ENCODE results near the gene DPT. TPM values are rescaled to one million over a fixed set of nuclear protein-coding genes. Genes with fewer than 3 reads are reported as not detected.

DPT gene
- total and polyA plus RNA-seq, 5 donors: 77.0 to 151 (median 109) TPM

DNA sequence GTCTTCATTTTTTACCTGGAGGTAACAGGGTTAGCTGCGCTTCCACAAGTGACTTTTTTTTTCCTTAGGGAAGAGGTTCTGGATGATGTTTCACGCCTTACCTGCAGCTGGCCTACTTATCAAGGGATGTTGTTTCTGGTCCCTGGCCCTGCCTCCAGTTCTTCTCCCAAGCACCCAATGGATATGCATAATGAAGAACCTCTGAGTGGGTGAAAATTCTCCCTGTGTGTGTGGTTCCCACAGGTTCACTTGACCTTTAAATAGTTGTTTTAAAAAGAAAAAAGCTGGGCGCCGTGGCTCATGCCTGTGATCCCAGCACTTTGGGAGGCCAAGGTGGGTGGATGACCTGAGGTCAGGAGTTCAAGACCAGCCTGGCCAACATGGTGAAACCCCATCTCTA, 31.8 kb upstream of the DPT start:
- ATAC-seq (no peak), DNase-seq (no peak)
- 95% methylated on average over 4 of the region's 4 CpGs for WGBS
- no peaks in the 10 kb centered on the region for H3K27me3 ChIP-seq (ENCODE audit: control insufficient read depth, insufficient read depth)
- no peaks in the 10 kb centered on the region for H3K9me3 ChIP-seq (ENCODE audit: control insufficient read depth, low read length)
- intact Hi-C loops (cut with DNase I): no loop called here
- H3K27ac ChIP-seq (ENCODE audit: low read length): no peak overlapping the region
- no peak overlapping the region for H3K4me3 ChIP-seq (ENCODE audit: low read length)
- H3K4me1 ChIP-seq (ENCODE audit: control insufficient read depth, insufficient read depth, low read length): no peaks in the 10 kb centered on the region

DNA sequence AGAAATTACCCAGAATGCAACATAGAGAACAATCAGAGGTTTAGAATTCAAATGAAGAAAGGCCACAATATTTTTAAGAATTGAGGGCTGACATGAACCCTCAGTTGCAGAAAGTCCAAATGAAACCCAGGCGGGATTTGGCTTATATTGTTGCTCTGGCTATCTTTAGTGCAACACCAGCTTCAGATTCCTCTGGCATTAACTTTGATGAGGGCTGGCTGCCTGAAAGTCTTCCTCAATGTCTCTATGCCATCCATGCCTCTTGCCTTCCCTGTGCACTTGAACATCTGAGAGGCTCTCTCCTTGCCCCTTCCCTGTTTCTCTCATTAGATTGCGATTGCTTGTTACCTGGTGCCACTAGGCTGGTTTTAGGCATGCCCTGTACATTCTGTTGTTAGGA, 31.2 kb upstream of the DPT start:
- Histone ChIP-seq H3K4me1 (ENCODE audit: control insufficient read depth, insufficient read depth, low read length) (no peaks in the 10 kb centered on the region), H3K9me3 (ENCODE audit: control insufficient read depth, low read length) (no peaks in the 10 kb centered on the region), H3K4me3 (ENCODE audit: low read length) (no peak overlapping the region), H3K27me3 (ENCODE audit: control insufficient read depth, insufficient read depth) (no peaks in the 10 kb centered on the region), H3K27ac (ENCODE audit: low read length) (no peak overlapping the region)
- intact Hi-C loops (cut with DNase I): no loop called here
- no peak for ATAC-seq
- no peak for DNase-seq
- 78% methylated on average over 2 of the region's 2 CpGs for WGBS

- 57% methylated on average over 3 of the region's 3 CpGs for WGBS
- intact Hi-C loops (cut with DNase I): no loop called here
- H3K9me3 ChIP-seq (ENCODE audit: control insufficient read depth, low read length): no peaks in the 10 kb centered on the region
Observed at GRCh38 chr1:168759077-168759476, 30.1 kb upstream of the DPT start.

GRCh38 chr1:168758503-168758902, 29.5 kb upstream of the DPT start:
- intact Hi-C loops (cut with DNase I): no loop called here
- no peaks in the 10 kb centered on the region for H3K9me3 ChIP-seq (ENCODE audit: control insufficient read depth, low read length)
- no peak overlapping the region for H3K4me3 ChIP-seq (ENCODE audit: low read length)
- H3K27me3 ChIP-seq (ENCODE audit: control insufficient read depth, insufficient read depth): no peaks in the 10 kb centered on the region
- WGBS: 95% methylated on average over 1 of the region's 1 CpG
- no peaks in the 10 kb centered on the region for H3K4me1 ChIP-seq (ENCODE audit: control insufficient read depth, insufficient read depth, low read length)
- DNase-seq (no peak), ATAC-seq (no peak)
- H3K27ac ChIP-seq (ENCODE audit: low read length): no peak overlapping the region

More at GRCh38 chr1:168759077-168759476, 30.1 kb upstream of the DPT start:
- H3K27me3 ChIP-seq (ENCODE audit: control insufficient read depth, insufficient read depth): no peaks in the 10 kb centered on the region
- no peak for ATAC-seq
- H3K27ac ChIP-seq (ENCODE audit: low read length): no peak overlapping the region
- no peaks in the 10 kb centered on the region for H3K4me1 ChIP-seq (ENCODE audit: control insufficient read depth, insufficient read depth, low read length)
- H3K4me3 ChIP-seq (ENCODE audit: low read length): no peak overlapping the region
- no peak for DNase-seq

- 73% methylated on average over 5 of the region's 5 CpGs for WGBS
- no peak overlapping the region for H3K4me3 ChIP-seq (ENCODE audit: low read length)
- H3K27me3 ChIP-seq (ENCODE audit: control insufficient read depth, insufficient read depth): no peaks in the 10 kb centered on the region
- no peak overlapping the region for H3K27ac ChIP-seq (ENCODE audit: low read length)
- H3K4me1 ChIP-seq (ENCODE audit: control insufficient read depth, insufficient read depth, low read length): peaks cover 3% of the 10 kb centered on the region
- intact Hi-C loops (cut with DNase I): no loop called here
- DNase-seq (no peak), ATAC-seq (no peak)
- no peaks in the 10 kb centered on the region for H3K9me3 ChIP-seq (ENCODE audit: control insufficient read depth, low read length)
Observed at GRCh38 chr1:168755800-168756418, 26.9 kb upstream of the DPT start.

DNA sequence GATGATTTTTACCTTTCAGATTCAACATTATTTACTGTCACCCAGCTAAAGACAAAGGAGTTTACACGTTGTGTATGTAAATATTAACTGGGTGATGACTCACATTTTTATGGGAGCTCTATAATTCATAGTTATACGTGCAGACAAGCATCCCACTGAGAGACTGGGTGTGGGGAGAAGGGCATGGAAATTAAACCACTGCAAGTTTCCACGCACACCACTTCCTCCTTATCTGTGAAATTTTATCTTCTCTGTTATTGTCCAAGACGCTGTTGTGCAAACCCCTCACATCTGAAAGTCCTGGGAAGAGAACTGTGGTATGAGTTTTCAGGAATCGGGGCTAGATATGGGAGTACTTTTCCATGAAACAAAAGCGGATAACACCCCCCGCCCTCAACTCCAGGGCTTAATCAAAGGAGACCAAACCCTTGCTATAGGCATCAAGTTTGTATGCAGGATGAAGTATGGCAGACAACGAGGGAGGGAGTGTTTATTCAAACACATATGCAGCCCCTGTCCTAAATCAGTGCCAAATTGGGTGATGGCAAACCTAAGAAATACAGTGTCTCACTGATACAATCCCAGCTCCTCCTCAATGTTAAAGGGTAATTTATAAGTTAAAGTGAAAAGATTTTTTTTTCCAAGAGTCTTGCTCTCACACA, 23.3 kb upstream of the DPT start:
- H3K27ac ChIP-seq (ENCODE audit: low read length): no peak overlapping the region
- ATAC-seq: peak; percentile 51 to 92
- WGBS: 38% methylated on average over 8 of the region's 8 CpGs
- no peaks in the 10 kb centered on the region for H3K27me3 ChIP-seq (ENCODE audit: control insufficient read depth, insufficient read depth)
- DNase-seq: no peak
- no peaks in the 10 kb centered on the region for H3K9me3 ChIP-seq (ENCODE audit: control insufficient read depth, low read length)
- intact Hi-C loops (cut with DNase I): no loop called here
- H3K4me3 ChIP-seq (ENCODE audit: low read length): no peak overlapping the region
- peaks cover 3% of the 10 kb centered on the region for H3K4me1 ChIP-seq (ENCODE audit: control insufficient read depth, insufficient read depth, low read length)

GRCh38 chr1:168751195-168751650, 22.2 kb upstream of the DPT start:
- 78% methylated on average over 3 of the region's 3 CpGs for WGBS
- DNase-seq (no peak), ATAC-seq (no peak)
- intact Hi-C loops (cut with DNase I): no loop called here
- H3K4me3 ChIP-seq (ENCODE audit: low read length): no peak overlapping the region
- no peaks in the 10 kb centered on the region for H3K9me3 ChIP-seq (ENCODE audit: control insufficient read depth, low read length)
- peaks cover 3% of the 10 kb centered on the region for H3K4me1 ChIP-seq (ENCODE audit: control insufficient read depth, insufficient read depth, low read length)
- no peak overlapping the region for H3K27ac ChIP-seq (ENCODE audit: low read length)
- H3K27me3 ChIP-seq (ENCODE audit: control insufficient read depth, insufficient read depth): no peaks in the 10 kb centered on the region

- 74% methylated on average over 8 of the region's 8 CpGs for WGBS
- H3K27ac ChIP-seq (ENCODE audit: low read length): no peak overlapping the region
- intact Hi-C loops (cut with DNase I): no loop called here
Observed at GRCh38 chr1:168742994-168743650, 14.1 kb upstream of the DPT start.

GRCh38 chr1:168742386-168742785, 13.4 kb upstream of the DPT start:
- H3K27me3 ChIP-seq (ENCODE audit: control insufficient read depth, insufficient read depth): no peaks in the 10 kb centered on the region
- H3K27ac ChIP-seq (ENCODE audit: low read length): no peak overlapping the region
- DNase-seq (no peak), ATAC-seq (no peak)
- no peaks in the 10 kb centered on the region for H3K9me3 ChIP-seq (ENCODE audit: control insufficient read depth, low read length)
- H3K4me1 ChIP-seq (ENCODE audit: control insufficient read depth, insufficient read depth, low read length): no peaks in the 10 kb centered on the region
- intact Hi-C loops (cut with DNase I): no loop called here
- WGBS: 94% methylated on average over 1 of the region's 1 CpG
- no peak overlapping the region for H3K4me3 ChIP-seq (ENCODE audit: low read length)

More at GRCh38 chr1:168742994-168743650, 14.1 kb upstream of the DPT start:
- ATAC-seq: peak; percentile 36 to 57
- Histone ChIP-seq H3K9me3 (ENCODE audit: control insufficient read depth, low read length) (no peaks in the 10 kb centered on the region), H3K27me3 (ENCODE audit: control insufficient read depth, insufficient read depth) (no peaks in the 10 kb centered on the region), H3K4me3 (ENCODE audit: low read length) (no peak overlapping the region), H3K4me1 (ENCODE audit: control insufficient read depth, insufficient read depth, low read length) (no peaks in the 10 kb centered on the region)
- no peak for DNase-seq

GRCh38 chr1:168739908-168740307, 10.9 kb upstream of the DPT start:
- intact Hi-C loops (cut with DNase I): loop anchor here in 1 of 4 donors (10.0 kb wide), 1 partner anchor 365 kb away; the partner anchor contains the start of gene ATP1B1
- no peak for ATAC-seq
- no peak for DNase-seq
- Histone ChIP-seq H3K4me3 (ENCODE audit: low read length) (no peak overlapping the region), H3K9me3 (ENCODE audit: control insufficient read depth, low read length) (no peaks in the 10 kb centered on the region), H3K27ac (ENCODE audit: low read length) (no peak overlapping the region), H3K4me1 (ENCODE audit: control insufficient read depth, insufficient read depth, low read length) (no peaks in the 10 kb centered on the region), H3K27me3 (ENCODE audit: control insufficient read depth, insufficient read depth) (no peaks in the 10 kb centered on the region)
- WGBS: 92% methylated on average over 4 of the region's 4 CpGs

DNA sequence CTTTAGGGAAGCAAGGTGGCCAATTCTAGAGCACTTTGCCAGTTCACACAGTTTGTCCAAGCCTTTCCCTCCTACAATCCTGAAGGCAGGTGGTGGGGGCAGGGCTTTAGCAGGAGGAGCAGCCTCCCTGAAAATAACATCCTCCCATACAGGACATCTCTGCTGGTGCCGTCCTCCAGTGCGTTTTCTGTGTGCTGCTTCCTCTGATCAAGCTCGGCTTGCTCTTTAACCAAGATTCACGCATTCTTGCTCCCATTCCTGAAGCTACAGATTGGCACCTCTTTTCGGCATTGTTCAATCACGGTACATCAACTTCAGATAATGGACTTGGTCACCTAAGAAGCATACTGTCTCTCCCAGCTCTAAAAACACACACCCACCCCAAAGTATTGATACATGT, 7.5 kb upstream of the DPT start:
- WGBS: 88% methylated on average over 6 of the region's 6 CpGs
- DNase-seq (no peak), ATAC-seq (no peak)
- no peaks in the 10 kb centered on the region for H3K27me3 ChIP-seq (ENCODE audit: control insufficient read depth, insufficient read depth)
- intact Hi-C loops (cut with DNase I): loop anchor here in 1 of 4 donors (10.0 kb wide), 1 partner anchor 368 kb away; the partner anchor contains the start of gene ATP1B1
- peaks cover 2% of the 10 kb centered on the region for H3K4me1 ChIP-seq (ENCODE audit: control insufficient read depth, insufficient read depth, low read length)
- H3K4me3 ChIP-seq (ENCODE audit: low read length): no peak overlapping the region
- no peak overlapping the region for H3K27ac ChIP-seq (ENCODE audit: low read length)
- no peaks in the 10 kb centered on the region for H3K9me3 ChIP-seq (ENCODE audit: control insufficient read depth, low read length)

Data from right cardiac atrium (tissue), 5 donors.